WTC11 (cell line): ENCODE measurements around the gene LDLRAD2. TPM values are rescaled to one million over a fixed set of nuclear protein-coding genes. Genes with fewer than 3 reads are reported as not detected.

ENCODE experiments used
- ATAC-seq: fragments of 200-7000 bp; cut with Tn5 transposase; 2 replicates; pipeline ENCODE4 v1.10.0; 2021; ENCODE audit warnings: mild to moderate bottlenecking, moderate library complexity
- CTCF ChIA-PET: fragments of 300-600 bp; sonication (Branson Sonifier 250); formaldehyde crosslinking; loops from one replicate; lab custom pipeline; 2021; ENCODE audit warnings: antibody characterized with exemption; lab: Charles Lee
- POLR2A ChIA-PET: fragments of 350-600 bp; sonication (Branson Sonifier 250); formaldehyde crosslinking; loops from one replicate; lab custom pipeline; 2021; ENCODE audit warnings: antibody characterized with exemption; lab: Charles Lee
- DNase-seq: peaks from one replicate; pipeline ENCODE4 v3.0.0; 2021; ENCODE audit warnings: low spot score
- H3K27ac Mint-ChIP-seq: 2 replicates; pipeline ENCODE4 v1.8.0; 2021; ENCODE audit warnings: mixed read lengths
- H3K27me3 Mint-ChIP-seq: 2 replicates; pipeline ENCODE4 v1.8.0; 2021; ENCODE audit warnings: low read depth, mild to moderate bottlenecking, moderate library complexity, mixed read lengths
- H3K36me3 Mint-ChIP-seq: 2 replicates; pipeline ENCODE4 v1.8.0; 2021; ENCODE audit warnings: mixed read lengths
- H3K4me1 Mint-ChIP-seq: 2 replicates; pipeline ENCODE4 v1.8.0; 2022; ENCODE audit warnings: mixed read lengths
- H3K4me3 Mint-ChIP-seq: 2 replicates; pipeline ENCODE4 v1.8.0; 2021; ENCODE audit warnings: mild to moderate bottlenecking, moderate library complexity, mixed read lengths
- H3K9me3 Mint-ChIP-seq: 2 replicates; pipeline ENCODE4 v1.8.0; 2021; ENCODE audit warnings: mixed read lengths
- AR ChIP-seq: fragments of 250-450 bp; sonication (Bioruptor Pico); IDR thresholded peaks from 2 replicates; pipeline ENCODE4 v1.9.0; 2021; ENCODE audit warnings: mild to moderate bottlenecking
- ATF1 ChIP-seq: sonication (generic); formaldehyde crosslinking; IDR thresholded peaks from 2 replicates; pipeline ENCODE4 v1.8.1; 2023; ENCODE audit warnings: mild to moderate bottlenecking, moderate library complexity, missing genetic modification reagents
- CDX4 ChIP-seq: fragments of 250-450 bp; sonication (Bioruptor Pico); IDR thresholded peaks from 2 replicates; pipeline ENCODE4 v1.9.0; 2021; ENCODE audit warnings: moderate library complexity, mild to moderate bottlenecking, inconsistent platforms, borderline replicate concordance
- MAX ChIP-seq: sonication (generic); formaldehyde crosslinking; IDR thresholded peaks from 2 replicates; pipeline ENCODE4 v1.8.0; 2022; ENCODE audit warnings: mild to moderate bottlenecking, missing genetic modification reagents
- MXD4 ChIP-seq: fragments of 250-450 bp; sonication (Bioruptor Pico); IDR thresholded peaks from 2 replicates; pipeline ENCODE4 v1.8.0; 2021; ENCODE audit warnings: mild to moderate bottlenecking, moderate library complexity, borderline replicate concordance
- NR3C1 ChIP-seq: sonication (generic); formaldehyde crosslinking; conservative IDR thresholded peaks from 2 replicates; pipeline ENCODE4 v1.8.1; 2023; ENCODE audit warnings: low read depth, mild to moderate bottlenecking, missing genetic modification reagents
- PREB ChIP-seq: sonication (generic); formaldehyde crosslinking; IDR thresholded peaks from 2 replicates; pipeline ENCODE4 v1.8.1; 2022; ENCODE audit warnings: mild to moderate bottlenecking, missing genetic modification reagents, moderate library complexity, borderline replicate concordance
- ZNF532 ChIP-seq: fragments of 250-450 bp; sonication (Bioruptor Pico); IDR thresholded peaks from 2 replicates; pipeline ENCODE4 v1.9.0; 2021; ENCODE audit warnings: mild to moderate bottlenecking, borderline replicate concordance
- total RNA-seq: library from RNA; stranded (reverse); gene quantifications from 3 replicates; pipeline ENCODE4 v1.2.3, GENCODE V29; 2021

The LDLRAD2 gene
- total RNA-seq, 1 experiment from 2014 or later = 0.63 TPM

- TF ChIP-seq NR3C1 (CRISPR knock-in tag) = no peak
- no peak for TF ChIP-seq AR (CRISPR knock-in tag)
These were observed 49.8 kb downstream of the LDLRAD2 start (continued) for GRCh38 chr1:21861602-21862429.

- ChIA-PET POLR2A (no interaction called here), CTCF (interaction anchor here (1.4 kb wide), 1 partner anchor 100 kb away, joined by 3 read pairs; no protein-coding TSS in a partner anchor)
- peaks cover 20% of the 10 kb centered on the region for H3K4me1 Mint-ChIP-seq
- ATAC-seq = no peak
- TF ChIP-seq MAX (CRISPR knock-in tag) = no peak
- no peak for TF ChIP-seq AR (CRISPR knock-in tag)
- no peak for TF ChIP-seq ATF1
- TF ChIP-seq CDX4 (CRISPR knock-in tag) = no peak
- no peak for TF ChIP-seq ZNF532 (CRISPR knock-in tag)
- no peak for TF ChIP-seq PREB (CRISPR knock-in tag)
- no peak for TF ChIP-seq MXD4 (CRISPR knock-in tag)
- DNase-seq = no peak
- H3K27me3 Mint-ChIP-seq = no peaks in the 10 kb centered on the region
- H3K27ac Mint-ChIP-seq = no peak overlapping the region
- H3K9me3 Mint-ChIP-seq = no peaks in the 10 kb centered on the region
- H3K4me3 Mint-ChIP-seq = no peak overlapping the region
- H3K36me3 Mint-ChIP-seq = peaks cover 35% of the 10 kb centered on the region
These were observed 51.9 kb downstream of the LDLRAD2 start for GRCh38 chr1:21863981-21864380.
